Activated T-helper 17 cell treated with anti-CD3 and anti-CD28 coated beads, Interleukin-2, amount 50 U/mL, for 72 hours (primary cell): Measurements from ENCODE around the gene CHN1. TPM values are rescaled to one million over a fixed set of nuclear protein-coding genes. Genes with fewer than 3 reads are reported as not detected.

ENCODE experiments used
- ATAC-seq: fragments of 150-1000 bp; cut with Tn5 transposase; replicated peaks from 2 replicates; pipeline ENCODE4 v1.10.0; 2021; ENCODE audit warnings: mild to moderate bottlenecking, moderate library complexity
- H3K27ac Mint-ChIP-seq: one replicate; pipeline ENCODE4 v1.8.0; 2022; ENCODE audit warnings: mixed read lengths
- H3K27me3 Mint-ChIP-seq: one replicate; pipeline ENCODE4 v1.8.0; 2022; ENCODE audit warnings: mixed read lengths
- H3K36me3 Mint-ChIP-seq: one replicate; pipeline ENCODE4 v1.8.0; 2022; ENCODE audit warnings: low read depth, mild to moderate bottlenecking, mixed read lengths
- H3K4me1 Mint-ChIP-seq: one replicate; pipeline ENCODE4 v1.8.0; 2022; ENCODE audit warnings: mixed read lengths
- H3K4me3 Mint-ChIP-seq: one replicate; pipeline ENCODE4 v1.8.0; 2022; ENCODE audit warnings: mild to moderate bottlenecking, mixed read lengths
- H3K9me3 Mint-ChIP-seq: one replicate; pipeline ENCODE4 v1.8.0; 2022; ENCODE audit warnings: mixed read lengths
- total RNA-seq, 2 donors: library from RNA; stranded (reverse); gene quantifications; one replicate each; pipeline ENCODE4 v1.2.3, GENCODE V29; 2022

CHN1 gene
- total RNA-seq, 2 donors from 2014 or later = 8.8 to 15.5 TPM

DNA sequence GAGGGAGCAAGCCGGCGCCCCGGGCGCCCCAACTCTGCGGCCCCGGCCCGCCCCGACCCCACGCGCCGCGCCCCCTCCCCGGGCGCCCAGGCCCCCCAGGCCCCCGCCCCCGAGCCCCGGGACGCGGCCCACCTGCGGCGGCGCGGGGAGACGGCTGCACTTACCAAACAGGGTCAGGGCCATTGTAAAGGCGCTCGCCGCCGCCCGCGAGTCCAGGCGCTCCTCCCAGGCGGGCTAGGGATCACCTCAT lies 526 bp downstream of the CHN1 start:
- peak; percentile 59 for ATAC-seq

GRCh38 chr2:175003875-175004729 lies 1.1 kb downstream of the CHN1 start:
- no peak overlapping the region for H3K27ac Mint-ChIP-seq
- H3K9me3 Mint-ChIP-seq = no peaks in the 10 kb centered on the region
- peak overlapping the region; percentile 75 for H3K4me3 Mint-ChIP-seq
- no peaks in the 10 kb centered on the region for H3K36me3 Mint-ChIP-seq
- H3K4me1 Mint-ChIP-seq = no peaks in the 10 kb centered on the region
- peak; percentile 22 for ATAC-seq
- H3K27me3 Mint-ChIP-seq = peaks cover 29% of the 10 kb centered on the region

More for the DNA sequence above, 526 bp downstream of the CHN1 start:
- H3K4me3 Mint-ChIP-seq = peak overlapping the region; percentile 75
- H3K27ac Mint-ChIP-seq = no peak overlapping the region
- no peaks in the 10 kb centered on the region for H3K4me1 Mint-ChIP-seq
- no peaks in the 10 kb centered on the region for H3K9me3 Mint-ChIP-seq
- H3K27me3 Mint-ChIP-seq = peaks cover 26% of the 10 kb centered on the region
- no peaks in the 10 kb centered on the region for H3K36me3 Mint-ChIP-seq

- Mint-ChIP-seq H3K9me3 (no peaks in the 10 kb centered on the region), H3K27me3 (peaks cover 25% of the 10 kb centered on the region), H3K36me3 (no peaks in the 10 kb centered on the region), H3K27ac (no peak overlapping the region), H3K4me3 (no peak overlapping the region), H3K4me1 (no peaks in the 10 kb centered on the region)
- ATAC-seq = no peak
These were observed 2.5 kb downstream of the CHN1 start for GRCh38 chr2:175002547-175003274.

DNA sequence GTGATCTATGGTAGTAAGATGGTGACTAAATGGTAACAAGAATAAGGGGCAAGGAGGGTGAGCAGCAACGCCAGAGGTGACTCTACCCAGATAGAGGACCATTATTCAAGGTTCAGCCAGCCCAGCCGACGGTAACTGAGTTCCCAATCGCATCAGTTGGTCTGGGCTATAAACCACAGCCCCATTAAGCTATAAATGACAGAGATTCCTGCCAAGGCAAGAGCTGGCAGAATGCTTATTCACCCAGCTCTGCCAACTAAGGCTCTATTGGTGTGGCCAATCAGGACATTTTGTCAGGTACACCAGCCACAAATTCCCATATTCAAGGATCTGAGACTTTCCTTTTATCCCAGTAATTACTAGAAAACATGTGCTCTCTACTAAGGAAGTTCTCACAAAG lies 3.6 kb downstream of the CHN1 start:
- no peak overlapping the region for H3K27ac Mint-ChIP-seq
- H3K36me3 Mint-ChIP-seq = no peaks in the 10 kb centered on the region
- H3K9me3 Mint-ChIP-seq = no peaks in the 10 kb centered on the region
- no peak overlapping the region for H3K4me3 Mint-ChIP-seq
- no peaks in the 10 kb centered on the region for H3K4me1 Mint-ChIP-seq
- no peak for ATAC-seq
- peaks cover 25% of the 10 kb centered on the region for H3K27me3 Mint-ChIP-seq

DNA sequence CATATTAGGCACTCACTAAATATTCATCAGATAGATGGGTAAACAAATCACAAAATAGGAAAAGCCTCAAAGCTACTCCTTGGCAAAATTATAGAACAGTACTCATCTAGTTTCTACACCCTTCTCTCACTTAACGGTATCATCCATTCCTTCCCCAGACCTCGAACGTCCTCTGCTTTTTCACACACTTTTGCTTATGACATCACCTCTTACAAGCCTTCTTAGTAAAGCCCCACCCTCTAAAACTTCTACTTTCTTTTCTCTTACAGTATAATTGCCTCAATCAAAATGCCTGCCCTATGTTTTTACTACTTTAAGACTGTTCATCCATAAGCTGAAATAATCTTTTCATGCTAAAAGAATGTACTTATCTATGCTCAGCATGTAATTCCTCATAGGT lies 8.1 kb downstream of the CHN1 start:
- Mint-ChIP-seq H3K9me3 (no peaks in the 10 kb centered on the region), H3K27me3 (peaks cover 19% of the 10 kb centered on the region), H3K36me3 (no peaks in the 10 kb centered on the region), H3K4me3 (no peak overlapping the region), H3K4me1 (no peaks in the 10 kb centered on the region), H3K27ac (no peak overlapping the region)
- no peak for ATAC-seq

GRCh38 chr2:174996622-174997021 lies 8.6 kb downstream of the CHN1 start:
- no peaks in the 10 kb centered on the region for H3K36me3 Mint-ChIP-seq
- no peaks in the 10 kb centered on the region for H3K9me3 Mint-ChIP-seq
- H3K4me1 Mint-ChIP-seq = no peaks in the 10 kb centered on the region
- ATAC-seq = no peak
- H3K27me3 Mint-ChIP-seq = peaks cover 19% of the 10 kb centered on the region
- H3K4me3 Mint-ChIP-seq = no peak overlapping the region
- H3K27ac Mint-ChIP-seq = no peak overlapping the region

DNA sequence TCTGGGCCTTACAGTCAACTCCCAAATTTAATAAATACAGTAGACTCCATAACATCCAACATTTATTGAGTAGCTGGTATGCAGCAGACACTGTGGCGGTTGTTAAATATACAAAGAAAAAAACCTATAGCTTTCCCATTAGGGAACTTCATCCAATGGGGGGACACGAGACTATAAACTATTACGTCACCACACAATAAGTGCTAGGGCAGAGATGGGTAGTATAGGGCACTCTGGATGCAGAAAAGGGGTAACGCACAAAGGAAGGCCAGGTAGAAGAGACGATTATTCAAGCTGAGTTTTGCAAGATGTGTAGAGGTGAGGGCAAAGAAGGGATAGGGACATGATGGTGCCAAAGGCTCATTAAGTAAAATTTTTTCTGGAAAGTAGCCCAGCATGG lies 10.8 kb downstream of the CHN1 start:
- no peaks in the 10 kb centered on the region for H3K9me3 Mint-ChIP-seq

DNA sequence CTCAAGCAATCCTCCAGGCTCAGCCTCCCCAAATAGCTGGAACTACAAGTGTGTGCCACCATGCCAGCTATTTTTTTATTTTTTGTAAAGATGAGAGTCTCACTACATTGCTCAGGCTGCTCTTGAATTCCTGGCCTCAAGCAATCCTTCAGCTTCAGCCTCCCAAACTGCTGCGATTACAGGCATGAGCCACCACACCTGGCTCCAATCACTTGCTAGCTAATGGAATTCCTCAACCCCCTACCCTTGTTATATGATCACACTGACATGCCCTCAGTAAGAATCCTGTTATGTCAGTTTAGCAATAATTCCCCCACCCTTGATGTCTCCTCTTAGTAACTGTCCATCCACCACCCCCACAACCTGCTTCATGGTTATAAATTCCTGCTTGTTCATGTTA lies 12.3 kb downstream of the CHN1 start:
- Mint-ChIP-seq H3K4me3 (no peak overlapping the region), H3K9me3 (no peaks in the 10 kb centered on the region), H3K4me1 (no peaks in the 10 kb centered on the region), H3K27ac (no peak overlapping the region), H3K36me3 (no peaks in the 10 kb centered on the region), H3K27me3 (peaks cover 10% of the 10 kb centered on the region)
- no peak for ATAC-seq

More for the DNA sequence above, 10.8 kb downstream of the CHN1 start:
- Mint-ChIP-seq H3K4me1 (no peaks in the 10 kb centered on the region), H3K27ac (no peak overlapping the region), H3K27me3 (peaks cover 10% of the 10 kb centered on the region), H3K36me3 (no peaks in the 10 kb centered on the region), H3K4me3 (no peak overlapping the region)
- no peak for ATAC-seq

DNA sequence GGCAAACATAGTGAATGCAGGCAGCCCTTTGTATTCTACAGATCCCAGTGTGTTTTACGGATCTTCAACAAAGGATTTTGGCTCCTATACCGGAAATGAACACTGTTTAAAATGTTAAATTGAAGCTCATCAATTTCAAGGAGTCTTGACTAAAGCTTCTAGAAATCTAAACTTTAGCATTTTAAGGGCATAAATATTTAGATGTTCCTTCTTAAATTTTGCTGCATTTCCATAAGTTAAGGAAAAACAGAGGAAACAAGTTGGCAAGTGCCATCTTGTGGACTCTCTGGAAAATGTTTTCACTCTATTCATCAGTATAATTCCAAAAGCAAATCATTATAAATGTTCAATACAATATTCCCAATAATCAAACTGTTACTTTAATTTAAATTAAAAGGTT lies 19.6 kb downstream of the CHN1 start:
- no peak overlapping the region for H3K27ac Mint-ChIP-seq
- no peak overlapping the region for H3K4me3 Mint-ChIP-seq
- H3K4me1 Mint-ChIP-seq = no peaks in the 10 kb centered on the region
- H3K9me3 Mint-ChIP-seq = no peaks in the 10 kb centered on the region
- no peak for ATAC-seq
- peaks cover 3% of the 10 kb centered on the region for H3K27me3 Mint-ChIP-seq
- H3K36me3 Mint-ChIP-seq = no peaks in the 10 kb centered on the region

- H3K27ac Mint-ChIP-seq = no peak overlapping the region
- H3K27me3 Mint-ChIP-seq = no peaks in the 10 kb centered on the region
- no peaks in the 10 kb centered on the region for H3K9me3 Mint-ChIP-seq
- ATAC-seq = no peak
- no peaks in the 10 kb centered on the region for H3K4me1 Mint-ChIP-seq
- no peak overlapping the region for H3K4me3 Mint-ChIP-seq
- no peaks in the 10 kb centered on the region for H3K36me3 Mint-ChIP-seq
These were observed 20.6 kb downstream of the CHN1 start for GRCh38 chr2:174984561-174984960.

- H3K4me3 Mint-ChIP-seq = no peak overlapping the region
- no peaks in the 10 kb centered on the region for H3K27me3 Mint-ChIP-seq
- no peaks in the 10 kb centered on the region for H3K4me1 Mint-ChIP-seq
- H3K27ac Mint-ChIP-seq = no peak overlapping the region
- no peaks in the 10 kb centered on the region for H3K9me3 Mint-ChIP-seq
- no peaks in the 10 kb centered on the region for H3K36me3 Mint-ChIP-seq
- ATAC-seq = no peak
These were observed 23.9 kb downstream of the CHN1 start for GRCh38 chr2:174981331-174981730.

- Mint-ChIP-seq H3K27ac (no peak overlapping the region), H3K4me3 (no peak overlapping the region), H3K9me3 (no peaks in the 10 kb centered on the region), H3K27me3 (no peaks in the 10 kb centered on the region), H3K4me1 (no peaks in the 10 kb centered on the region), H3K36me3 (no peaks in the 10 kb centered on the region)
- no peak for ATAC-seq
These were observed 25.2 kb downstream of the CHN1 start for GRCh38 chr2:174979996-174980395.

DNA sequence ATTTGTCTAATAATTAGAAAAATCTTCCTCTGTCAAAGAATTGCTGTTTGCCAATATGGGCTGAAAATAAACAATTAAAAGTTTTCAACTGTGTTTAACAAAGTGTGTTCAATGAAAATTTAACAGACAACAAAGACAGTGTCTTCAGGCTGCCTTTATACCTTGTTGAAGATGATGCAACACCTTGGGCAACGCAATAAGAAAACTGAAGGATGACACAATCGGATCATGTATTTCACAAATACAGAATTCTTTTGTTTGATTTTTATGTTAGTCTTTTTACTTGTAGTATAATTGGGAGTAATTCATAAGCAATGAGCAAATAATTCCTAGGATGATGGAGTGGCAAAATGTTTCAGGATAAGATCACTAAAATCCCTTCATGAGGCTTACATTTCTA lies 27.8 kb downstream of the CHN1 start:
- H3K27ac Mint-ChIP-seq = no peak overlapping the region
- no peaks in the 10 kb centered on the region for H3K9me3 Mint-ChIP-seq
- peaks cover 1% of the 10 kb centered on the region for H3K27me3 Mint-ChIP-seq
- ATAC-seq = no peak
- H3K36me3 Mint-ChIP-seq = no peaks in the 10 kb centered on the region
- H3K4me3 Mint-ChIP-seq = no peak overlapping the region
- H3K4me1 Mint-ChIP-seq = no peaks in the 10 kb centered on the region

- H3K4me3 Mint-ChIP-seq = no peak overlapping the region
- H3K36me3 Mint-ChIP-seq = no peaks in the 10 kb centered on the region
- no peaks in the 10 kb centered on the region for H3K4me1 Mint-ChIP-seq
- peaks cover 8% of the 10 kb centered on the region for H3K27me3 Mint-ChIP-seq
- H3K27ac Mint-ChIP-seq = no peak overlapping the region
- no peaks in the 10 kb centered on the region for H3K9me3 Mint-ChIP-seq
- ATAC-seq = no peak
These were observed 31.1 kb downstream of the CHN1 start for GRCh38 chr2:174974131-174974530.

DNA sequence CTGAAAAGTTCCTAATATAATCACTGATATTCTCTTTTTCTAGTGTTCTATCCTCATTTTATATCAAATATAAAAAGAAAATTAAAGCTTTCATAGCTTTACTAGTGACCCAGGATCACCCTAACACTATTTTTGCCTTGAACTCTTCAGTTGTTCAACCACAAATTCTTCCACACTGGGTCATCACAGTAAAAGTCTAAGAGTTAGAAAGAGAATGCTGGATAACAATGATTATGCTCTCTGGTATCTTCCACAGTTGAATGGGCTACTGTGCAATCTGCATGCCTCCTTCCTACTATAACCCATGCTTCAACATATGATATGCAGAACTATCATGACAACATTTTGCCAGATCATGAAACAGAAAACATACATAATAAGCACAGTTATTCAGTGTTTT lies 32.3 kb downstream of the CHN1 start:
- H3K36me3 Mint-ChIP-seq = no peaks in the 10 kb centered on the region

More for the DNA sequence above, 32.3 kb downstream of the CHN1 start:
- ATAC-seq = no peak
- H3K27ac Mint-ChIP-seq = no peak overlapping the region
- no peaks in the 10 kb centered on the region for H3K9me3 Mint-ChIP-seq
- no peaks in the 10 kb centered on the region for H3K4me1 Mint-ChIP-seq
- no peak overlapping the region for H3K4me3 Mint-ChIP-seq
- H3K27me3 Mint-ChIP-seq = peaks cover 12% of the 10 kb centered on the region
